A673 (cell line): ENCODE data around the gene ADAMTS2. TPM values are rescaled to one million over a fixed set of nuclear protein-coding genes. Genes with fewer than 3 reads are reported as not detected.

ENCODE experiments used
- BruUV-seq: library from RNA; stranded (reverse); fragments of 400-500 nt; replicated peaks from 2 replicates; lab custom pipeline; 2021; lab: Mats Ljungman, UMichigan
- CTCF ChIA-PET: fragments of 300-600 bp; sonication (Branson Sonifier 250); formaldehyde crosslinking; loops from one replicate; lab custom pipeline; 2022; ENCODE audit warnings: antibody characterized with exemption; lab: Charles Lee
- POLR2A ChIA-PET: fragments of 300-600 bp; sonication (Branson Sonifier 250); formaldehyde crosslinking; loops from one replicate; lab custom pipeline; 2022; ENCODE audit warnings: antibody characterized with exemption; ENCODE audit not compliant: low non-redundant PET; lab: Charles Lee
- DNase-seq: peaks from one replicate; pipeline ENCODE4 v3.0.0-alpha.2; 2015; ENCODE audit warnings: low spot score
- H3K27ac ChIP-seq: fragments of 200-600 bp; sonication (generic); 2 replicates; pipeline ENCODE4 v1.5.1; 2016; ENCODE audit warnings: mixed run types, low read depth, mild to moderate bottlenecking, mixed read lengths, antibody characterized with exemption, low read length; ENCODE audit not compliant: poor library complexity, severe bottlenecking
- H3K27me3 ChIP-seq: fragments of 200-600 bp; sonication (generic); replicated peaks from 2 replicates; pipeline ENCODE4 v1.6.1; 2017; ENCODE audit warnings: mixed run types, low read depth, mild to moderate bottlenecking, mixed read lengths, antibody characterized with exemption, low read length; ENCODE audit not compliant: insufficient read depth, poor library complexity
- H3K36me3 ChIP-seq: fragments of 200-600 bp; sonication (generic); 2 replicates; pipeline ENCODE4 v1.6.1; 2016; ENCODE audit warnings: mixed run types, mild to moderate bottlenecking, mixed read lengths, antibody characterized with exemption, low read length; ENCODE audit not compliant: insufficient read depth, poor library complexity, severe bottlenecking
- H3K4me1 ChIP-seq: fragments of 200-600 bp; sonication (generic); 2 replicates; pipeline ENCODE4 v1.6.1; 2017; ENCODE audit warnings: mixed run types, mild to moderate bottlenecking, mixed read lengths, antibody characterized with exemption, low read length; ENCODE audit not compliant: insufficient read depth, poor library complexity, severe bottlenecking
- H3K4me3 ChIP-seq: fragments of 200-600 bp; sonication (generic); 2 replicates; pipeline ENCODE4 v1.5.1; 2016; ENCODE audit warnings: low read depth, mixed run types, mild to moderate bottlenecking, mixed read lengths, low read length; ENCODE audit not compliant: poor library complexity, severe bottlenecking
- H3K9me3 ChIP-seq: fragments of 200-600 bp; sonication (generic); 2 replicates; pipeline ENCODE4 v1.6.1; 2016; ENCODE audit warnings: mixed run types, low read depth, mild to moderate bottlenecking, mixed read lengths, antibody characterized with exemption, low read length; ENCODE audit not compliant: poor library complexity, severe bottlenecking
- CTCF ChIP-seq: fragments of 300-800, 200-600 bp; sonication (generic); conservative IDR thresholded peaks from 2 replicates; pipeline ENCODE4 v1.5.1; 2017; ENCODE audit warnings: low read depth, mild to moderate bottlenecking, antibody characterized with exemption, low read length, moderate library complexity, mixed read lengths
- EZH2 ChIP-seq: fragments of 200-600 bp; sonication (generic); IDR thresholded peaks from 2 replicates; pipeline ENCODE4 v1.6.1; 2017; ENCODE audit warnings: borderline replicate concordance, low read depth, mild to moderate bottlenecking, mixed read lengths, antibody characterized with exemption, low read length; ENCODE audit not compliant: poor library complexity, severe bottlenecking
- intact Hi-C: fragments of 100-400 bp; cut with micrococcal nuclease; formaldehyde crosslinking; loops from one replicate; pipeline ENCODE4 v1.10.0; 2022; ENCODE audit not compliant: unreplicated experiment
- total RNA-seq: library from RNA; stranded (reverse); gene quantifications from 2 replicates; pipeline ENCODE4 v1.2.3, GENCODE V29; 2021

ADAMTS2 gene
- total RNA-seq, 1 experiment from 2014 or later, result 0.39 TPM

DNA sequence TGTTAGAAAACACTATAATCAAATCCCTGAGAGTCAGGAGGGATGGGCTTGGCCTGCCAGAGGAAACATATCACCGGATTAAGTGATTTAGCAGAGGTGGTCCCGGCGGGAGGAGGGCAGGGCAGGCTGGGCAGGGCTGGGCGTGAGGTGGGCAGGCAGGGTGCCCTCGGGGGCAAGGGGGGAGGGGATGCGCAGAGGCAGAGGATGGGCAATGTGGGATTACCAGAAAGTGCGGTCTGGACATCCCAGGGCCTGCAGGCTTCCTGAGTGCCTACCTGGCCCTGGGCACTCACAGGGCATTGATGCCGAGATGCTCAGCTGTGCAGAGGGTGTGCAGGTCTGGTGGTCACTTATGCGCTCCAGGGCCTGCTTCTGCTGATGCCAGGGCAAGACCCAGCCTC, 115.2 kb downstream of the ADAMTS2 start:
- intact Hi-C loops, result no loop called here
- ChIA-PET POLR2A (no interaction called here), CTCF (no interaction called here)
- no peak for TF ChIP-seq EZH2
- no peak for TF ChIP-seq CTCF
- Histone ChIP-seq H3K4me1 (peaks cover 6% of the 10 kb centered on the region), H3K27me3 (no peaks in the 10 kb centered on the region), H3K9me3 (no peaks in the 10 kb centered on the region), H3K4me3 (no peak overlapping the region), H3K36me3 (no peaks in the 10 kb centered on the region), H3K27ac (no peak overlapping the region)
- BruUV-seq, result no TSS peak
- no peak for DNase-seq

GRCh38 chr5:179229331-179229831, 115.9 kb downstream of the ADAMTS2 start:
- TF ChIP-seq EZH2 (no peak), CTCF (no peak)
- no TSS peak for BruUV-seq
- no peak overlapping the region for H3K4me3 ChIP-seq
- no peaks in the 10 kb centered on the region for H3K27me3 ChIP-seq
- H3K27ac ChIP-seq, result no peak overlapping the region
- no peaks in the 10 kb centered on the region for H3K9me3 ChIP-seq
- H3K36me3 ChIP-seq, result no peaks in the 10 kb centered on the region
- ChIA-PET CTCF (no interaction called here), POLR2A (no interaction called here)
- DNase-seq, result peak; percentile 21
- intact Hi-C loops, result no loop called here
- H3K4me1 ChIP-seq, result peaks cover 6% of the 10 kb centered on the region

- no peaks in the 10 kb centered on the region for H3K9me3 ChIP-seq
- H3K27me3 ChIP-seq, result no peaks in the 10 kb centered on the region
- H3K4me1 ChIP-seq, result peaks cover 6% of the 10 kb centered on the region
- intact Hi-C loops, result no loop called here
- ChIA-PET POLR2A (no interaction called here), CTCF (no interaction called here)
- no peak overlapping the region for H3K27ac ChIP-seq
- DNase-seq, result no peak
- no peak for TF ChIP-seq CTCF
- TF ChIP-seq EZH2, result no peak
- H3K36me3 ChIP-seq, result no peaks in the 10 kb centered on the region
- BruUV-seq, result no TSS peak
- H3K4me3 ChIP-seq, result no peak overlapping the region
Measured at GRCh38 chr5:179228341-179229121, 116.7 kb downstream of the ADAMTS2 start.
